ENCODE results near the gene ATXN1.

GRCh38 chr6:16656451-16656850, 104.8 kb downstream of the ATXN1 start:
- TF ChIP-seq CTCF (IDR thresholded peaks at IDR 0.05; ENCODE audit: insufficient read depth, low read length) (no peak), POLR2AphosphoS5 (IDR thresholded peaks at IDR 0.05; ENCODE audit: low read depth) (no peak)

All from HL-60 (cell line).